Esophagus muscularis mucosa (tissue), 4 donors: ENCODE measurements around the gene PMIS2. TPM values are rescaled to one million over a fixed set of nuclear protein-coding genes. Genes with fewer than 3 reads are reported as not detected.

Experiments used
- DNase-seq: peaks from one replicate; pipeline ENCODE4 v3.0.0-alpha.2; 2017; ENCODE audit errors: extremely low spot score
- H3K27ac ChIP-seq, 4 donors: fragments of 200-600 bp; sonication (generic); replicated peaks in 1 of 4; 1 replicate in 3 of 4; 2 replicates in 1 of 4; pipeline ENCODE4 v1.5.1; 2016 to 2019; ENCODE audit warnings: mild to moderate bottlenecking in 1 of 4
- H3K27me3 ChIP-seq, 4 donors: fragments of 200-600 bp; sonication (generic); one replicate each; pipeline versions ENCODE4 v1.5.1 to v1.6.0; 2016 to 2019
- H3K36me3 ChIP-seq, 4 donors: fragments of 200-600 bp; sonication (generic); one replicate each; pipeline ENCODE4 v1.5.1; 2016 to 2019
- H3K4me1 ChIP-seq, 4 donors: fragments of 200-600 bp; sonication (generic); one replicate each; pipeline ENCODE4 v1.5.1; 2016 to 2019
- H3K4me3 ChIP-seq, 4 donors: fragments of 200-600 bp; sonication (generic); 1 replicate in 2 of 4; 2 replicates in 2 of 4; pipeline ENCODE4 v1.5.1; 2016 to 2019; ENCODE audit warnings: mild to moderate bottlenecking in 4 of 4, moderate library complexity in 1 of 4
- H3K9me3 ChIP-seq, 4 donors: fragments of 200-600 bp; sonication (generic); 1 replicate in 3 of 4; 2 replicates in 1 of 4; pipeline ENCODE4 v1.5.1; 2016 to 2019
- CTCF ChIP-seq, 3 experiments: fragments of 200-600 bp in 2 of 3; fragments of 450-650 bp in 1 of 3; sonication (generic) in 2 of 3; IDR thresholded peaks; one replicate each; pipeline ENCODE4 v1.5.1; 2017 to 2019; ENCODE audit warnings: antibody characterized with exemption in 3 of 3, mild to moderate bottlenecking in 2 of 3, moderate library complexity in 1 of 3
- EP300 ChIP-seq: sonication (generic); formaldehyde crosslinking; IDR thresholded peaks from one replicate; pipeline ENCODE4 v1.6.1; 2017; ENCODE audit warnings: antibody characterized with exemption
- POLR2A ChIP-seq: fragments of 450-650 bp; IDR thresholded peaks from one replicate; pipeline ENCODE4 v1.6.1; 2017; ENCODE audit warnings: antibody characterized with exemption, moderate library complexity, mild to moderate bottlenecking, low read depth
- POLR2AphosphoS5 ChIP-seq, 2 donors: sonication (generic); formaldehyde crosslinking; IDR thresholded peaks; one replicate each; pipeline ENCODE4 v1.6.1; 2017; ENCODE audit warnings: antibody characterized with exemption in 2 of 2
- WGBS: methylation state at CpG from one replicate; pipeline ENCODE4 v1.1.5; 2018; 5-methylcytosine and 5-hydroxymethylcytosine counted together
- intact Hi-C: fragments of 100-400 bp; cut with DNase I; formaldehyde crosslinking; loops from one replicate; pipeline ENCODE4 v1.15.1; 2023
- total RNA-seq, 4 donors: library from RNA; depleted of rRNA; stranded (reverse); fragments of >200 nt; gene quantifications; one replicate each; pipeline versions ENCODE4 v1.1.0 to v1.2.1, GENCODE V29; 2016

PMIS2 gene
- total RNA-seq, 4 donors from 2014 or later = not detected

- Histone ChIP-seq H3K9me3 (no peaks in the 10 kb centered on the region), H3K27ac (no peak overlapping the region), H3K4me3 (no peak overlapping the region), H3K36me3 (no peaks in the 10 kb centered on the region), H3K4me1 (no peaks in the 10 kb centered on the region), H3K27me3 (peaks cover 0 to 67% (median 2%) of the 10 kb centered on the region in 4 donors)
- intact Hi-C loops = no loop called here
- DNase-seq = no peak
- no peak for TF ChIP-seq CTCF (IDR thresholded peaks at IDR 0.05)
- no peak for TF ChIP-seq POLR2A
- no peak for TF ChIP-seq POLR2AphosphoS5 (IDR thresholded peaks at IDR 0.05)
- 89% methylated on average over 7 of the region's 7 CpGs for WGBS
Observed at GRCh38 chr19:35566738-35567137, 19.2 kb upstream of the PMIS2 start.

- no peak overlapping the region for H3K4me3 ChIP-seq
- no peak for TF ChIP-seq POLR2AphosphoS5 (IDR thresholded peaks at IDR 0.05)
- TF ChIP-seq POLR2A = no peak
- no peak for TF ChIP-seq EP300
- no peak for TF ChIP-seq CTCF (IDR thresholded peaks at IDR 0.05)
- peaks cover 0 to 46% (median 2%) of the 10 kb centered on the region in 4 donors for H3K27me3 ChIP-seq
- H3K36me3 ChIP-seq = no peaks in the 10 kb centered on the region
- no peak overlapping the region for H3K27ac ChIP-seq
- 31% methylated on average over 2 of the region's 5 CpGs for WGBS
- DNase-seq = no peak
- intact Hi-C loops = no loop called here
- no peaks in the 10 kb centered on the region for H3K4me1 ChIP-seq
- H3K9me3 ChIP-seq = no peaks in the 10 kb centered on the region
Observed at GRCh38 chr19:35569281-35569781, 16.6 kb upstream of the PMIS2 start.

GRCh38 chr19:35571406-35571965, 14.5 kb upstream of the PMIS2 start:
- WGBS = 69% methylated on average over 1 of the region's 1 CpG
- no peak for DNase-seq
- intact Hi-C loops = no loop called here

GRCh38 chr19:35577918-35578317, 8.1 kb upstream of the PMIS2 start:
- H3K4me1 ChIP-seq = no peaks in the 10 kb centered on the region
- no peaks in the 10 kb centered on the region for H3K36me3 ChIP-seq
- TF ChIP-seq POLR2AphosphoS5 (IDR thresholded peaks at IDR 0.05) (no peak), EP300 (no peak), CTCF (IDR thresholded peaks at IDR 0.05) (no peak), POLR2A (no peak)
- peaks cover 0 to 19% (median 0%) of the 10 kb centered on the region in 4 donors for H3K27me3 ChIP-seq
- intact Hi-C loops = no loop called here
- H3K9me3 ChIP-seq = peaks cover 0 to 24% (median 20%) of the 10 kb centered on the region in 4 donors
- H3K27ac ChIP-seq = no peak overlapping the region
- WGBS = 85% methylated on average over 1 of the region's 1 CpG
- no peak overlapping the region for H3K4me3 ChIP-seq
- DNase-seq = no peak

More at GRCh38 chr19:35571406-35571965, 14.5 kb upstream of the PMIS2 start:
- no peaks in the 10 kb centered on the region for H3K4me1 ChIP-seq
- H3K36me3 ChIP-seq = no peaks in the 10 kb centered on the region
- H3K4me3 ChIP-seq = no peak overlapping the region
- TF ChIP-seq EP300 (no peak), POLR2AphosphoS5 (IDR thresholded peaks at IDR 0.05) (no peak), POLR2A (no peak), CTCF (IDR thresholded peaks at IDR 0.05) (no peak)
- peaks cover 0 to 34% (median 2%) of the 10 kb centered on the region in 4 donors for H3K27me3 ChIP-seq
- peaks cover 0 to 11% (median 10%) of the 10 kb centered on the region in 4 donors for H3K9me3 ChIP-seq
- H3K27ac ChIP-seq = no peak overlapping the region

GRCh38 chr19:35578707-35579106, 7.3 kb upstream of the PMIS2 start:
- 80% methylated on average over 7 of the region's 7 CpGs for WGBS

More at GRCh38 chr19:35578707-35579106, 7.3 kb upstream of the PMIS2 start:
- peaks cover 0 to 21% (median 0%) of the 10 kb centered on the region in 4 donors for H3K27me3 ChIP-seq
- no peaks in the 10 kb centered on the region for H3K4me1 ChIP-seq
- no peak overlapping the region for H3K27ac ChIP-seq
- H3K9me3 ChIP-seq = peaks cover 0 to 24% (median 20%) of the 10 kb centered on the region in 4 donors
- no peak overlapping the region for H3K4me3 ChIP-seq
- DNase-seq = no peak
- intact Hi-C loops = no loop called here
- no peaks in the 10 kb centered on the region for H3K36me3 ChIP-seq
- TF ChIP-seq CTCF (IDR thresholded peaks at IDR 0.05) = no peak
- no peak for TF ChIP-seq POLR2A
- TF ChIP-seq EP300 = no peak
- TF ChIP-seq POLR2AphosphoS5 (IDR thresholded peaks at IDR 0.05) = no peak
